GM18511 (cell line): Measurements from ENCODE around the gene VPS4B.

ENCODE experiments used
- ATAC-seq: cut with Tn5 transposase; IDR thresholded peaks from one replicate; pipeline ENCODE4 v1.9.1; 2021; ENCODE audit warnings: mild to moderate bottlenecking, moderate library complexity; ENCODE audit not compliant: unreplicated experiment

VPS4B gene

DNA sequence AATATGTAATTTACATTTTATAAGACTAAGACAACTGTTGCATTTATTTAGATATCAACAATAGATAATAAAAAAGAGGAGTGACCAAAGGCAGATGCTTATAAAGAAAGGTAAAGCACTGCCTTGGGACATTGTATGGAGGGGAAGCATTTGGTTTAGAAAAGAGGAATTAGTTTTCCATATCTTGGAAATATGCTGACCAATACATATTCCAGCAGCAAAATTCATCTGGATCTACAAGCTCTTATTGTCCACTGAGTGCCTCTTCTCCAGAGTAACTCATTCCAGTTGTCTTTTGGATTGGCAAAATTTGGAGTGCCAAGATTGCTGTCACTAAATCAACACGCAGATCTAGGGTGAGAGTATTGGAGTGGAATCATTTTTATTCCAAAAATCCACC, 8.9 kb upstream of the VPS4B start:
- no peak for ATAC-seq

GRCh38 chr18:63430526-63430925, 8.2 kb upstream of the VPS4B start:
- no peak for ATAC-seq

DNA sequence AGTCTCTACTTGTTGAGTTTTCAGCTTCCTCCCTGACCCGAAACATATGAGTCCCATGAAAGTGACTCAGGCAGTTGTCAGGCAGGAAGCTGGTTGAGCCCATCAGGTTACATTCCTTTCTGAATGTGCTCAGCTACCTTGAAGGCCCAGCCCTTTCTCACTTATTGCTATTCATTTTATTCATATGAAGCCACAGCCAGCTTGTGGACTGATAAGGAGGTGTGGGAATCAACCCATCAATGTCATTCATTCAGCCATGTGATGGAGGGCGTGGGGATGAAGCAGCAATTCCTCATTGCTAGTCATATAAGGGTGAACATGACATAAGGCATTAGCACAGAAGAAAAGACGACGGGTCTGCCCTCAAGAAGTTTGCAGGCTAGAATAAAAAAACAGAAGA, 5.3 kb upstream of the VPS4B start:
- no peak for ATAC-seq

DNA sequence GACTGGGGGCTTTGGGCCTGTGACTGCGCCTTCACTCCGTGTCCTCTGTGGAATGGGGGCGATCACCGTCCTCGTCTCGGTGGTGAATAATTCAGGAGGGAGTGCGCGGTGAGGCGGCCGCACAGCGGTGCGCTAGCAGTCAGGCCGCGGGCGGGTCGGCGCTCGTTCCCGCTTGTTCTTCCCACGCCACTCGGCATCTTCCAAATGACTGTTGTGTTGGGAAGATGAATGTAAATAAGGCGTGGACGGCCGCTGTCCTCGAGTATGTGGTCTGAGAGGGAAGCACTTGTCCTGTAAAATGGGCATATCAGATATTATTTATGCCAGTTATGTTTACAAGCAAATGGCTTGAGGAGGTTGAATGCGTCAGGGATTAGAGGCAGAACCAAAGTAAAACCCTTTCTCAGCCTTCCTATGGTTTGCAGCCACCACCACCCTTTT, 608 bp upstream of the VPS4B start:
- peak; percentile 42 for ATAC-seq

- ATAC-seq, result no peak
Measured at GRCh38 chr18:63421514-63421913, 762 bp downstream of the VPS4B start.

- ATAC-seq, result no peak
Measured at GRCh38 chr18:63412953-63413352, 9.3 kb downstream of the VPS4B start.

DNA sequence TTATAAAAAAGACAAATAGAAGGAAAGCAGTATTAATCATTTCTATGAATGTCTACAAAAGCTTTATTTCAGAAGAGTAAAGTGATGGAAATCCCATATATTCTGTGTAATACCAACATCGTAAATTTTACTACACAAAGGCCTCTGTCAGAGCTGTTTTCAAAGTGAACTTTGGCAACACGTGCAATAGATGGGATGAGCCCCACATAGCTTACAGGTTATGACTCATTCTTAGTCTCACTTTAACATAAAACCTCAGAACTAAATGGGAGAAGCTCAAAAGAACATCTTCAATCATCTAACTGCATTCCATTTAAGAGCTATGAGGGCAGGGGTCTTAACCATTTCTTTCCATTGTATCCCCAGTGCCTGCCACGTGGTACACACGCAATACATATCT, 11.5 kb downstream of the VPS4B start:
- ATAC-seq, result no peak

DNA sequence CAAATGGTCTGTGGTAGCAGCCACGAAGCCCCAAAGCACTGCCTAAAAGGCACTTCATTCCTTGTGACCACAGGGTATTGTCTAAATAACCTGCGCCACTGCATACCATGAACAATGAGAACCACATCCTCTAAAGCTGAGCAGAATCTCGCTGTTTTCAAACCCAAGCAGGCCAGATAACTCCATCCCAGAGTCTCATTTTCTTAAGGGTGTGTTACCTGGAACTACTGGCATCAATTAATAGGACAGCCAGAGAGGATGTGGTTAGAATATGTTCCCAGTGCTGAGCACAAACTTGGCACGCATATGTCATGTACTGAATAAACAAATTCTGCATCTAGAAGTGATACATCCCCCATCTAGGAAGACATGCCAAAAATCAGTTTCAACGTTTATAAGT, 13.0 kb downstream of the VPS4B start:
- ATAC-seq, result no peak

- no peak for ATAC-seq
Measured at GRCh38 chr18:63407734-63408133, 14.5 kb downstream of the VPS4B start.

DNA sequence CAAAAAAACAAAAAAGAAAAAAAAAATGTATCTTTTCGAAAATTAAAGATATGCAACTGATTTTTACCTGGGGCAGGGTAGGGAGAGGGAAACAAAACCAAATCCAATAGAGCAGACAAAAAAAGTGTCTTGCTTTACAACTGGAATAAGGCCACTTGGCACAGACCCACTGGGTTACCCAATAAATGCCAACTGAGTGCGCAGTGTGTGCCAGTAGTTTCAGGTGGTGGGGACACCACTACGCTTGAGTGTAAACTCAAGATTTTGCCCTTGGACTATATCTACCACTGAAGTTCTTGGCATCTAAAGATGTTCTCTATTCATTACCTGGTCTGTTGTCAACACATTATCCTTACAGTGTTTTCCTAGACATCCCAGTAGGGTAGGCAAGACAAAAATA, 16.3 kb downstream of the VPS4B start:
- no peak for ATAC-seq

- ATAC-seq, result no peak
Measured at GRCh38 chr18:63402246-63403162, 19.8 kb downstream of the VPS4B start.

- ATAC-seq, result no peak
Measured at GRCh38 chr18:63399300-63399699, 23.0 kb downstream of the VPS4B start.

GRCh38 chr18:63397349-63397748, 24.9 kb downstream of the VPS4B start:
- ATAC-seq, result no peak

DNA sequence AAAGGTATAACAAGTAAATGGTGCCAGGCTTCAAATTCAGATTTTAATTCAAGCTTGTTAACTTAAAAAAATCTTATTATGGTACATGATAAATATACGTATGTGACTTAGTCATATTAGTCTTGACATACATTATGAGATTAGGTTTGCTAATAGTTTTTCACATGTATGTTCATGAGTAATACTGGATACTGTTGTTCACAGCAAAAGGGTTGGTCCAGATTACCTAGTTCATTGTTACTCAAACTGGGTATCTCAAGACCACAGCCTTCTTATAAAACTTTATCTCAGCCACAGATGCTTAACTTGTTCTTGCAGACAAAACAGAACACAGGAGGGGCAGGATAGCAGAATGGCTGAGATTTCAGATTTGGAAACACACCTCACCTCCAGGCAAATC, 26.8 kb downstream of the VPS4B start:
- no peak for ATAC-seq

DNA sequence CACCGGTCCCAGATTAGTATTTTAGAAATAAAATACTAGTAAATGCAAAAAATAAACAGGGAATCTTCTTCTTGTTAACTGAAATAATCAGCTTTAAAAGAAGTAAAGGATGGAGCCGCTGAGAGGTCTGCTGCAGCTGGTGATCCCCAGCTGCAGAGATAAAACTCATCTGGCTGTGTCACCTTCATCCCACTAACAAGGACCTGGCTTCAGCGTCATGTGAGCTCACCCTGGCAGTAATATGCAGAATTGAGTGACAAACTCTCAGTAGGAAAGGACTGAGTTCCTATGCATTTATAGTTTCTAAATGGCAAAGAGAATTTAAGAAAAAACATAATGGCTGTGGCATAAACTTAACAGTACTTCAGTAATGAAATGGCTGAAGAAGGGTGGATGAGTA, 27.3 kb downstream of the VPS4B start:
- ATAC-seq, result no peak

- ATAC-seq, result no peak
Measured at GRCh38 chr18:63387861-63388260, 34.4 kb downstream of the VPS4B start.

DNA sequence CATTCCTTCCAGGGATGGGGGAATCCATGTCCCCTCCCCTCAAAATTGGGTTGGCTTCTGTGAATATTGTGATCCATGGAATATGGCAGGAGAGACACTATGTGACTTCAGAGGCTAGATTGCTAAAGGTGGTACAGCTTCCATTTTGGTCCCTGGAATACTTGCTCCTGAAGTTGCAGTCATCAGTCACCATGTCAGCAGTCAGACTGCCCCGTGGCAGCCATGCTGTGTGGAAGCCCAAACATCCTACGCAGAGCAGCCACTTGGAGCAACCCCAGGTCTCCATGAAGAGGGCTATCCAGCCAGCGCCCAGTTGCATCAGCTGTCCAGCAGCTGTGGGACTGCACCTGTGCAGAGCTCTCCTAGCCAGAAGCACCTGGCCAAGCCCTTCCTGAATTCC, 39.4 kb downstream of the VPS4B start:
- ATAC-seq, result no peak

DNA sequence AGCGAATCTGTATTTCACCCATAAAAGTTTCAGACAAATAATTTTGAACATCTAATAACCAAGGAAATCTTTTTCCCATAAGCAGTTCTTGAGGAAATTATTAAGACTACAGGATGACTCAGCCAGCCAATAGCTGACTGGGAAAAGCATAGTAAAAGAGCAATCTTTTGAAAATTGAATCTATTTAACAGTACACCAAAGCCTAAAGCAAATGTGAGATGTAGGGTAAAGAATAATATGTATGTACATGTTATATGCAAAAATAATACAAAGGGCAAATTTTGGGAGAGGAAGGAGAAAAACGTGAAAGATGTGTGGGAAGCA, 42.7 kb downstream of the VPS4B start:
- no peak for ATAC-seq

- peak; percentile 60 for ATAC-seq
Measured at GRCh38 chr18:63378919-63379638, 43.2 kb downstream of the VPS4B start.

DNA sequence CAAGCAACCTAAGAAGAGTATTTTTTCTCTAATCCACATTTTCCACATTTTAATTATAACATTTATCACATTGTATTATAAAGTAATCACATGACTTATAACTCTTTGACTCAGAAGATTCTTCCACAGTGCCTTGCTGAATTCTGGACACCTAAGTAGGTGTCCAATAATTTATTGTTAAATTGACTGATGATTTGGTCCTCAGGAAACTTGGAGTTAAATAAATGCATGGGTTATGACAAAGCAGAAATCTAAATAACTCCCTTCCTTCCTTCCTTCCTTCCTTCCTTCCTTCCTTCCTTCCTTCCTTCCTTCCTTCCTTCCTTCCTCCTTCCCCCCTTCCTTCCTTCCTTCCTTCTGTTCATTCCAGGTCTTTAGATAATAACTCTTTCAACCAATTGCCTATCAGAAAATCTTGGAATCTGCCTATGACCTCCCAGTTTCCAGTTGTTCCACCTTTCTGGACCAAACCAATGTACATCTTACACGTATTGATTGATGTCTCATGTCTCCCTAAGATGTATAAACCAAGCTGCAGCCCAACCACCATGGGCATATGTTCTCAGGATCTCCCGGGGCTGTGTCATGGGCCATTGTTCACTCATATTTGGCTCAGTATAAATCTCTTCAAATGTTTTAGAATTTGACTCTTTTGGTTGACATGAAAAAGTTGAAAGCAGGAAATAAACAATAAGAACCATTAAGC, 44.8 kb downstream of the VPS4B start:
- ATAC-seq, result no peak

DNA sequence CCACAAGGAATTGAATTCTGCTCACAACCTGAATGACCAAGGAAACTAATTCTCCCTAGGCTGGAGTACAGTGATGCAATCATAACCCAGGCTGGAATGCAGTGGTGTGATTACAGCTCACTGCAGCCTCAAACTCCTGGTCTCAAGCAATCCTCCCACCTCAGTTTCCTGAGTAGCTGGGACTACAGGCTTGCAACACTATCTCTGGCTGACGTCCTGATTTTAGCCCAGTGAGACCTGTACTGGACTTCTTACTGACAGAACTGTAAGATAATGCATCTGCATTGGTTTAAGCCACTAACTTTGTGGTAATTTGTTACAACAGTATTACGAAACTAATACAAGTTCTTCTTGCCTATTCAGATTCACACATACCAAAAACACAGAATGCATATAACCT, 45.7 kb downstream of the VPS4B start:
- ATAC-seq, result no peak

DNA sequence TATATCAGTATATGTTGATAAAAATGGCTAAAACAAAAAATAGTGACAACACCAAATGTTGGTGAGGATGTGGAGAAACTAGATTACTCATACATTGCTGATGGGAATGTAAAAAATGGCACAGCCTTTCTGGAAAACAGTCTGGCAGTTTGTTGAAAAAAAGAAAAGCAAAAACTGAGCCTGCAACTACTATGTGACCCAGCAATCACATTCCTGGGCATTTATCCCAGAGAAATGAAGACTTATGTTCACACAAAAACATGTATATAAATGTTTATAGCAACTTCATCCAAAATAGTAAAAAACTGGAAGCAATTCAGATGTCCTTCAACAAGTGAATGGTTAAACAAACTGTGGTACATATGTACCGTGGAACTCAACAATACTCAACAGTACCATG, 47.7 kb downstream of the VPS4B start:
- ATAC-seq, result no peak
